ENCODE measurements around the gene OR2A12.
A peak's percentile ranks its signal among the peaks of the same experiment; 100 is the strongest.
"Not testable (repeated sequence)": the region's sequence is repeated elsewhere in the genome, so short reads cannot be mapped to it uniquely, and the experiment has no call there.

OR2A12 gene, protein sequence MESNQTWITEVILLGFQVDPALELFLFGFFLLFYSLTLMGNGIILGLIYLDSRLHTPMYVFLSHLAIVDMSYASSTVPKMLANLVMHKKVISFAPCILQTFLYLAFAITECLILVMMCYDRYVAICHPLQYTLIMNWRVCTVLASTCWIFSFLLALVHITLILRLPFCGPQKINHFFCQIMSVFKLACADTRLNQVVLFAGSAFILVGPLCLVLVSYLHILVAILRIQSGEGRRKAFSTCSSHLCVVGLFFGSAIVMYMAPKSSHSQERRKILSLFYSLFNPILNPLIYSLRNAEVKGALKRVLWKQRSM

DNA sequence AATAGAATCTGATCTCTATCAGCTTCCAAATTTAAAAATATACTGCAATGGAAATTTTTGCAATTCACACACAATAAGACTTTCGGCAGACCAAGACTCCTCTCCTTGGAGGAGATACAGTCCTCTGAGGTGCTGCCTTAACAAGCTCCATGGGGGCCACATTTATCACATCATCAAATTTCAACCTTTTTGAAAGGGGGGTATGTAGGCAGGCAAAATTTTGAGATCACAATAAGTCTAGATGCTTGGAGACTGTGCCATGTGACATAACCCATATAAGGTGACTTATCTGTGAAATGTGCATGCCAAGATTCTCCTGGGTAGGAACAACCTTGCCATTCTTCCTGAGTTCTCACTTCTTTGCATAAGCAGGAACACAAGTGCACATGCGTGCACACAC is at the start of gene OR2A12:
Gene OR2A12, plus strand, starts transcription at position 301 of the 400 bp plus-strand sequence. CDS start 8,830 bp downstream, outside the sequence.
- no peak for DNase-seq

GRCh38 chr7:144036302-144036885 is 49.7 kb upstream of the OR2A12 start:
- no peak for DNase-seq

GRCh38 chr7:144037414-144038035 is 48.6 kb upstream of the OR2A12 start:
- DNase-seq, result no peak

DNA sequence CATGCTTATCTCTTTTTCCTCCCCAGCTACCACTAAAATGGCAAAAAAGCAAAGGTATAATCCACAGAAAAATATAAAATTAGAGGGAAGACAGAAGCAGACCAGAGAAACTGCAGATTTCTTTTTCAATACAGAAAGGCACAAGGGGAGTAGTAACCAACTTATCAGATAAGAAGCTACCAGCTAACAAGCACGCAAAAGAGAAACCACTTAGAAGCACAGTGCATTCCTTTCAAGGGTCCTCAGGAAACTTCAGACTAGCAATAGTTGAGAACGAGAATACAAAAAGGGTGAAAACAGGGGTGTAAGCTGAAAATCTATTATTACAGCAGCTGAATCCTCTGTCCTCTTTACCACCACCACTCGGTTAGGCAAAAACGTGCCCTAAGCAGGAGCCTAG is 47.2 kb upstream of the OR2A12 start:
- DNase-seq, result no peak

GRCh38 chr7:144048648-144049047 is 37.4 kb upstream of the OR2A12 start, which contains the start of gene OR2A5:
TSS of gene OR2A5 (plus strand) at chr7:144048948. CDS start at chr7:144050402, 1,454 bp downstream.
- DNase-seq, result peak; percentile 54

- DNase-seq, result peak; percentile 23
These were observed 36.6 kb upstream of the OR2A12 start for GRCh38 chr7:144049491-144049890.

GRCh38 chr7:144050093-144050492 is 36.0 kb upstream of the OR2A12 start:
- no peak for DNase-seq

DNA sequence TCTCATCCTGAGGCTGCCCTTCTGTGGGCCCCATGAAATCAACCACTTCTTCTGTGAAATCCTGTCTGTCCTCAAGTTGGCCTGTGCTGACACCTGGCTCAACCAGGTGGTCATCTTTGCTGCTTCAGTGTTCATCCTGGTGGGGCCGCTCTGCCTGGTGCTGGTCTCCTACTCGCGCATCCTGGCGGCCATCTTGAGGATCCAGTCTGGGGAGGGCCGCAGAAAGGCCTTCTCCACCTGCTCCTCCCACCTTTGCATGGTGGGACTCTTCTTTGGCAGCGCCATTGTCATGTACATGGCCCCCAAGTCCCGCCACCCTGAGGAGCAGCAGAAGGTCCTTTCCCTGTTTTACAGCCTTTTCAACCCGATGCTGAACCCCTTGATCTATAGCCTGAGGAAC is 35.2 kb upstream of the OR2A12 start:
- not testable (repeated sequence) for DNase-seq

GRCh38 chr7:144057954-144058353 is 28.1 kb upstream of the OR2A12 start:
- no peak for DNase-seq

DNA sequence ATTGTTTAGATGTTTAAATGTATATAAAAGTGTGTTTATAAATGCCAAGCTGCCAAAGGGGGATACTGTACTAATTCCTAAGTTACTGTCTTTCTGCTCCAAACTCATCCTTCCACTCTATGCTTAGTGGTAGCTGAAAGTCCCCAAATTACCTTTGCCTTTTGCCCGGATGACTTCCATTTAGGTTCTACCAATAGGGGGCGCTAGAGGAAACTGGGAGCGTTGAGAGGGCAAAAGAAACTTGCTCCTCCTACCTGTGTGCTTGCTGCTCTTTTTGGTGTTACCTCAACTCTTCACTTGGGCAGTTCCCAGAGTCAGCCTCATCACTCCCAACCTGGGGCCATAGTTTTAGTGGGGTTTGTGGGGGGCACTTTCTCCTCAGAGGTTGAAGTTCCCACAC is 22.4 kb upstream of the OR2A12 start:
- DNase-seq, result no peak

GRCh38 chr7:144069511-144069910 is 16.6 kb upstream of the OR2A12 start, which contains the start of gene OR2A25:
TSS of gene OR2A25 (plus strand) at chr7:144069811. CDS start at chr7:144074220, 4,409 bp downstream.
- DNase-seq, result no peak

- DNase-seq, result no peak
These were observed 16.1 kb upstream of the OR2A12 start for GRCh38 chr7:144069953-144070352.

DNA sequence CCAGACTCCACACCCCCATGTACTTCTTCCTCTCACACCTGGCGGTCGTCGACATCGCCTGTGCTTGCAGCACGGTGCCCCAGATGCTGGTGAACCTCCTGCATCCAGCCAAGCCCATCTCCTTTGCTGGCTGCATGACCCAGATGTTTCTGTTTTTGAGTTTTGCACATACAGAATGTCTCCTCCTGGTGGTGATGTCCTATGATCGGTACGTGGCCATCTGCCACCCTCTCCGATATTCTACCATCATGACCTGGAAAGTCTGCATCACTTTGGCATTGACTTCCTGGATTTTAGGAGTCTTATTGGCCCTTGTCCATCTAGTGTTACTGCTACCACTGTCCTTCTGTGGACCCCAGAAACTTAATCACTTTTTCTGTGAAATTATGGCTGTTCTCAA is 11.7 kb upstream of the OR2A12 start:
- DNase-seq, result no peak

DNA sequence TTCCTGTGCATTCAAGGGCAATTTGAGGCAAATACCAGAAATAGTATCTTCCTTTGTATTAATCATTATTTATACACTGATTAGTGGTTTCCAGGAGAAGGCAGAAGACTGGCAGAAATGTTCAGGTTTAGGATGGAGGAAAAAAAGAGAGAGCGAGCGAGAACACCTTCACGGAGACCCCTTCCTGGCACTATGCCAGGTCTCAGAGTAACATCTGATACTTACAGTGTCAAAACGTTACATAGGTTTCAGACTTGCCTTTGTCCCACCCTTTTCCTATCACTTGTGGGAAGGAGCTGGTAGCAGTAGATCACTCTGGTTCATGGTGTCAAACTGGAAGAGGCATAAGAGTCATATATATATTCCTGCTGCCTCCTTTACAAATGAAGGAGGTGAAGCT is 652 bp downstream of the OR2A12 start:
- no peak for DNase-seq

GRCh38 chr7:144087230-144087629 is 1.2 kb downstream of the OR2A12 start:
- no peak for DNase-seq

GRCh38 chr7:144090667-144091066 is 4.6 kb downstream of the OR2A12 start:
- DNase-seq, result no peak

DNA sequence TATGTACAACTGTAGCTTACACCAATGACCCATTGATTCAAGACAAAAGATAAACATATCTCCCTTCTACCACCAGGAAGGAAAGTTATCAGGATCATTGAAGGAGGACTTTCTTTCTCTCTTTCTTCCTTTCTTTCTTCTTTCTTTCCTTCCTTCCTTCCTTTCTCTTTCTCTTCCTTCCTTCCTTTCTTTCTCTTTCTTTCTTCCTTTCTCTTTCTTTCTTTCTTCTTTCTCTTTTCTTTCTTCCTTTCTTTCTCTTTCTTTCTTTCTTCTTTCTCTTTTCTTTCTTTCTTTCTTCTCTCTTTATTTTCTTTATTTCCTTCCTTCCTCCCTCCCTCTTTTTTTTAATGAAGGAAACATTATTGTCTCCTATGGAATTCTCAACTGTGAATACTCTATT is 12.7 kb downstream of the OR2A12 start:
- no peak for DNase-seq

GRCh38 chr7:144100607-144101006 is 14.5 kb downstream of the OR2A12 start:
- DNase-seq, result no peak

DNA sequence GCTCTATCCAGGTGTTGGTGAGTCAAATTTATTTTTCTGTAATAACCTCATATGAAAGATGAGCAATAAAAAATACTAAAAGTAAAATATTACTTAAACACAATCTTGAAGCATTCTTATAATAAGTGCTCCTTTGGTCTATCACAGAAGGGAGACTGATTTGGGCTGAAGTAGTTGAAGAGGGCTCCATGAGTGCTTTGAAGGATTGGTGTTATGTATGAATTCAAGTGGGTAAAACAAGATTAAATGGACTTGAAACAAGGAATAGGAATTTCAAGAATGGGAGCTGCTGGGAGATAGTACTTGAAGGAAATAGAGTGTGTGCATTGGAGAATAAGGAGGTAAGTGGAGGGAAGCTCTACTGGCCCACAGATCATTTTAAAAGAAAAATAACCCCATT is 16.0 kb downstream of the OR2A12 start:
- DNase-seq, result no peak

GRCh38 chr7:144105211-144105610 is 19.1 kb downstream of the OR2A12 start:
- DNase-seq, result no peak

DNA sequence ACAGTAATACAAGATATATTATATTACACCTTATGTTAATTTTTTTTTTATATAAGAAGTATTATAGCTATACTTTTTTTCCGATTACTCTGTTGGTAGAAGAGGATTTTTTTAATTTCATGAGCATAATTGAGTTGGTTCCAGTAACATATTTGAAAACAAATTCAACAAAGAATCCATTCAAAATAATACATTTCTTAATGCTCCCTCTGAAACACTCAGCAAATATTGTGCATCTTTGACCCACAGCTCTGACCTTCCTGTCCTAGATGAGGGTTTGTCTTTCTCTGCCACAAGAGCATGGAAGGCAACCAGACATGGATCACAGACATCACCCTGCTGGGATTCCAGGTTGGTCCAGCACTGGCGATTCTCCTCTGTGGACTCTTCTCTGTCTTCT is 23.2 kb downstream of the OR2A12 start, which contains the start of gene OR2A2:
Gene OR2A2, plus strand, starts transcription at position 301 of the 400 bp plus-strand sequence. Its CDS starts 0 bp downstream, at position 301.
- no peak for DNase-seq

DNA sequence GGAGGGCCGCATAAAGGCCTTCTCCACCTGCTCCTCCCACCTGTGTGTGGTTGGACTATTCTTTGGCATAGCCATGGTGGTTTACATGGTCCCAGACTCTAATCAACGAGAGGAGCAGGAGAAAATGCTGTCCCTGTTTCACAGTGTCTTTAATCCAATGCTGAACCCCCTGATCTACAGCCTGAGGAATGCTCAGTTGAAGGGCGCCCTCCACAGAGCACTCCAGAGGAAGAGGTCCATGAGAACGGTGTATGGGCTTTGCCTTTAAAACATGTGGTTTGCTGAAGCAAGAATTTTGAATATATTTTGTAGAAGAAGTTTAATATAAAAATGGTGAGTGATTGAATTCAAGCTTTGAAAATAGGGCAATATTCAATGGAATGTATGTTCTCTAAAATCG is 24.2 kb downstream of the OR2A12 start:
- no peak for DNase-seq

DNA sequence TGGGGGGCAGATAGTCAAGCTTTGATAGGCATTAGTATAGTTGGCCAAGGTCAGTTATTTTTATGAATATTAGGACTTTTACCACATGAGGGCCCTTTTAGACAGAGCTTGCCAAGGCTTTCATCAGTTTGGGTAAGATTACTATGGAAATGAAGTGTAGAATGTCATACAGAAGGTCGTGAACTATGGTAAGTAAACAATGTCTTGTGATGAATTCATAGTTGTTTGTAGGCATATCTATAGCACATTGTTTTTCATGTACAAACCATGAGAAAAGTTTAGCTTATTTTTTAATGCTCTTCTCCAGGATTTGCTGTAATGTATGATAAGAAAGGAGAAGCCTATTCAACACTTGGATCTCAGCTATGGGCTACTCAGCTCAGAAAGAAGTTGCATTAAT is 27.6 kb downstream of the OR2A12 start:
- DNase-seq, result no peak

DNA sequence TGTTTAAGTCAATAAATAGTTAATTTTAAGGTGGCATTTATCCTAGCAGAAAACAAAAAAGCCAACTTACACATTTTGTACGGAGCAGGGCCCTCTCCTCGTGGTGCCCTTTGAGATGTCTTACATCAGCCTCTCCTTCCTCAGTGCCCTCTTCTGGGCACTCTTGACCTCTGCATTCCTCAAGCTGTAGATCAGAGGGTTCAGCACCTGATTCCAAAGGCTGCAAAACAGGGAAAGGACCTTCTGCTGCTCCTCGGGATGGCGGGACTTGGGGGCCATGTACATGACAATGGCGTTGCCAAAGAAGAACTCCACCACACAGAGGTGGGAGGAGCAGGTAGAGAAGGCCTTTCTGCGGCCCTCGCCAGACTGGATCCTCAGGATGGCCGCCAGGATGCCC is 32.3 kb downstream of the OR2A12 start:
- DNase-seq, result no peak
